Lower leg skin (tissue), 3 donors: ENCODE measurements around the gene CACNB4.

Experiments used
- POLR2A ChIP-seq, 2 donors: fragments of 450-650 bp; IDR thresholded peaks; one replicate each; pipeline ENCODE4 v1.6.1; 2016 to 2017; ENCODE audit warnings: antibody characterized with exemption in 2 of 2, mild to moderate bottlenecking in 1 of 2, moderate library complexity in 1 of 2
- TF ChIP-seq, protein P1 (sequence below), 3 donors: fragments of 450-650 bp; IDR thresholded peaks; one replicate each; pipeline ENCODE4 v1.5.1; 2016; ENCODE audit warnings: antibody characterized with exemption in 3 of 3, mild to moderate bottlenecking in 3 of 3, moderate library complexity in 2 of 3

DNA sequence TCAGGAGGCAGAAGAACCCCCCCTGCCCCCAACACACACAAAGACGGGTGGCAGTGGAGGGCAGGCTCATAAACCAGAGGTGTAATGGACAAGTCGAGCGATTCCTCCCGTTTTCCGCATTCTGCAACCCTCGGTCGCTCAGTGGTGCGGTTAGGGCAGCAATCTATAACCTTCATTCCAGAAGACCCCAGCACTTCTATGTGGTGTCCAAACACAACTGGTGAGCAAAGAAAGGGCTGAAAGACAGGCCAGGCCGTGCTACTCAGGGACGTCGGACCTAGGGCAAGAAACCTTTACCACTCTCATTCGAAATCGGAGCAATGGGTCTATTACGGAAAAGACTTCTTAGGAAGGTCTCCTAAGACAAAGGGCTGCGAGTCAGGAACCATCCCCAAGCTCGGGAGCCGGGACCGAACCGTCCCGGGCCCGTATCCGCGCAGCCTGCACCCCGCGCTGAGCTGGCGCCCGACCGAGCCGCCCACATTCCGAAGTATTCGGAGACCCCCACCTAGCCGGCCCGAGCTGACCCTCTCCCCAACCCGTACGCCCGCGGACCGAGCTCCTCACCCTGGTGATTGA lies 271.2 kb downstream of the CACNB4 start:
- TF ChIP-seq, protein P1, sequence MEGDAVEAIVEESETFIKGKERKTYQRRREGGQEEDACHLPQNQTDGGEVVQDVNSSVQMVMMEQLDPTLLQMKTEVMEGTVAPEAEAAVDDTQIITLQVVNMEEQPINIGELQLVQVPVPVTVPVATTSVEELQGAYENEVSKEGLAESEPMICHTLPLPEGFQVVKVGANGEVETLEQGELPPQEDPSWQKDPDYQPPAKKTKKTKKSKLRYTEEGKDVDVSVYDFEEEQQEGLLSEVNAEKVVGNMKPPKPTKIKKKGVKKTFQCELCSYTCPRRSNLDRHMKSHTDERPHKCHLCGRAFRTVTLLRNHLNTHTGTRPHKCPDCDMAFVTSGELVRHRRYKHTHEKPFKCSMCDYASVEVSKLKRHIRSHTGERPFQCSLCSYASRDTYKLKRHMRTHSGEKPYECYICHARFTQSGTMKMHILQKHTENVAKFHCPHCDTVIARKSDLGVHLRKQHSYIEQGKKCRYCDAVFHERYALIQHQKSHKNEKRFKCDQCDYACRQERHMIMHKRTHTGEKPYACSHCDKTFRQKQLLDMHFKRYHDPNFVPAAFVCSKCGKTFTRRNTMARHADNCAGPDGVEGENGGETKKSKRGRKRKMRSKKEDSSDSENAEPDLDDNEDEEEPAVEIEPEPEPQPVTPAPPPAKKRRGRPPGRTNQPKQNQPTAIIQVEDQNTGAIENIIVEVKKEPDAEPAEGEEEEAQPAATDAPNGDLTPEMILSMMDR (IDR thresholded peaks at IDR 0.05) = no peak
- TF ChIP-seq POLR2A (IDR thresholded peaks at IDR 0.05) = no peak
